ENCODE data around the gene ZDHHC7.
A peak's percentile ranks its signal among the peaks of the same experiment; 100 is the strongest.

ZDHHC7 gene

DNA sequence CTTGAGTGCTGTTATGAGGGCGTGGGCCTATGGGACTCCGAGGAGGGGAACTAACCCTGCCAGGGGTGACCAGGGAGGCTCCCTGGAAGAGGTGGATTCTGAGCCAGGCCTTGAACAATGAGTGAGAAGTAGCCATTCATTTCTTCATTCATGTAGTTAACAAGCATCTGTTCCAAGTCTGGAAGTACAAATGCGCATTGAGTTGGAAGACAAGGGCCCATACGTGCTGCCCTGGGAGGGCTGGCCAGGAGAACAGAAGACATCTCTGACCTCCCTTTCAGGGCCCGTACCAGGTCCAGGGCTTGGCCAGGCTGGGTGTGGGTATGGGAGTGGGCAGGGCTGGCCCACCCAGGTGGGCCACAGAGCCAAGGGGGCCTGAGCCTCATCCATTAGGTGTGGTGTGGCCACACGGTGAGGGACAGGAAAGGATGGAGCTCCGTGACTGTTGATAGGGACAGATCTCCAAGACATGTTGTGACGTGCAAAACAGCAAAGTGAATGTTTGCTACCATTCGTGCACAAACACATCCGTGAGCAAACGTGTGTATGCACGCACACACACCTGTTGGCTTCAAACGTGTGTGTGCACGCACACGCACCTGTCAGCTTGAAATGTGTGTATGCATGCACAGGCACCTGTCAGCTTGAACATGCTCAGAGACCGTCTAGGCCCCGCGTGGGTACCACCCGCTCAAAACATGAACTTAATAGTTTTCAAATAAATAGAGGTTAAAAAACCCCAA, 46.8 kb downstream of the ZDHHC7 start:
- no peak for DNase-seq (ENCODE audit: low read depth in 2 of 2)

- no peak for DNase-seq (ENCODE audit: low read depth in 2 of 2)
These were observed 48.3 kb downstream of the ZDHHC7 start for GRCh38 chr16:84963066-84963465.

DNA sequence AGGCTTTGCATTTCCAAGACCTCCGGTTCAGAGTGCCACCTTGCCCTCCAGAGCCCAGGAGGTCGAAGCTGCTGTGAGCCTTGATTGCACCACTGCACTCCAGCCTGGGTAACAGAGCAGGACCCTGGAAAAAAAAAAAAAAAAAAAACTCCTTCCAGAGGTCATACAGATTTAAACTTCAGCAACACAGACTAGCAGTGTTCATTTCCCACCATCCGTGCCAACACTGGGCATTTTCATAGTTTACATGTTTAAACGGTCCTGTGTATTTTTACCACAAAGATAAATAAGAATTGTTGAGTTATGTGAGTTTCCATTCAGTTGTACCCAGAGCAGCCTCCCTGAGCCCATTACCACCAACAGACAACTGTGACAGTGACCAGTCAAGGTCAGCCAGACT, 50.4 kb downstream of the ZDHHC7 start:
- no peak for DNase-seq (ENCODE audit: low read depth in 2 of 2)

GRCh38 chr16:84959784-84960417, 51.4 kb downstream of the ZDHHC7 start:
- no peak for DNase-seq (ENCODE audit: low read depth in 2 of 2)

GRCh38 chr16:84959045-84959576, 52.2 kb downstream of the ZDHHC7 start:
- no peak for DNase-seq (ENCODE audit: low read depth in 2 of 2)

DNA sequence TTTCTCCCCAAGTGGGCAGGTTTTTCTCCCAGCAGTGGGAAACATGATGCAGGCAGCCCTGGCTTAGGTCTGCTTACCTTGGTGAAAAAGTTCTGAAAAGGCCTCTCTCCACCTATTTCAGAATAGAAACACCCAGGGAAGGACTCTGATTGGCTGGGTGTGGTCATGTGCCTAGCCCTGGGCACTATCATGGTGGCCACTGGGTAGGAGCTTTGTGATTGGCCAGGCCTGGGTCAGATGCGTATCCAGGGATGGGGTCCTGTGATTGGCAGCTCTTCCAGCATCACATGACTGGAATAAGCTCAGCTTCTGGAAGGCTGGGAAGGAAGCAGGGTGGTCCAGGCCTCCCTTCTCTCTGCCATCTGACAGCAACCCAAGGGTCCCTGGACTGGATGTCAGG, 53.5 kb downstream of the ZDHHC7 start:
- no peak for DNase-seq (ENCODE audit: low read depth in 2 of 2)

GRCh38 chr16:84957192-84957591, 54.1 kb downstream of the ZDHHC7 start:
- DNase-seq (ENCODE audit: low read depth in 2 of 2), result no peak

DNA sequence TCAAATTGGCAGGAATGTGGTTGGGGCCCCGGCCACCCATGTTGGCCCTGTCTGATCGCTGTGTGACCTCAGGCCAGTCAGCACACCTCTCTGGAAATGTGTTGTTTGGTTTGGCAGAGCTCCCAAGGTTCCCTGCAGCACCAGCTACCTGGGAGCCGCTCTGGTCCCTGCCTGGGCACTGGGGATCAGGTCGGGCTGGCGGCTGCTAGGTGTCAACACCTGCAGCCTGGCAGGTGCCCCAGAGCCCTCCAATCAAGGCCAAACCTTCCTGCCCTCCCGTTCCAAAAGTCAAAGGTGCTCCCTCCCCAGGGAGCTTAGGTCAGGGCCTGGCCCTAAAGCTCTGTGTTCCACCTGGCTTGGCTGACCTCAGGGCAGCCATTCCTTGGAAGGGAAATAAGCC, 55.9 kb downstream of the ZDHHC7 start:
- DNase-seq (ENCODE audit: low read depth in 2 of 2), result no peak

DNA sequence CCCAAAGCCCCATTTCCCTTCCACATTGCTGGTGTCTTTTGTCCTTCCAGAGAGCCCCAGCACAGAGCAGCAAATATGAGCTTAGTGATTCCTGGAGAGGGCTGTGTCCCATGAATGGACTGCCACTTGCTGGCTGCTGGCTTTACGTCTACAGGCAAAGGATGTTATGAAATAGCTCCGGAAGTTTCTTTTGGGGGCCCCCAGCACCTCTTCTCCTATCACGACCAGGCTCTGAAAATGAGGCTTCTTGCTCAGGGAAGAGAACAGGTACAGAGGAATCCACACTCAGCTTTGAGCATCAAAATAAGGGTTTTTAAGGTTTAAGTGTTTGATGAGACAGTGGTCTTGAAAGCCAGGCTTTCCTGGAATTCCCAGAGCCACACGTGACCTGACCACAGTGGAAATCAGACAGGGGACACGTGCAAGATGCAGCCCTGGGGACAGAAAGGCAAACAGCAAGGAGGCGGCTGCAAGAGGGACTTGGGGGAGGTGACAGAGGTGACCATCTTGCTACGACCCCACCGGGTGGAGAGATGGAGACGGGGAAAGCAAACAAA, 58.1 kb downstream of the ZDHHC7 start:
- DNase-seq (ENCODE audit: low read depth in 2 of 2), result no peak

- peak; percentile 42 to 65 for DNase-seq (ENCODE audit: low read depth in 2 of 2)
These were observed 58.8 kb downstream of the ZDHHC7 start for GRCh38 chr16:84952335-84953189.

- DNase-seq (ENCODE audit: low read depth in 2 of 2), result peak in 1 of 2 donors; percentile 14
These were observed 60.4 kb downstream of the ZDHHC7 start for GRCh38 chr16:84950906-84951305.

DNA sequence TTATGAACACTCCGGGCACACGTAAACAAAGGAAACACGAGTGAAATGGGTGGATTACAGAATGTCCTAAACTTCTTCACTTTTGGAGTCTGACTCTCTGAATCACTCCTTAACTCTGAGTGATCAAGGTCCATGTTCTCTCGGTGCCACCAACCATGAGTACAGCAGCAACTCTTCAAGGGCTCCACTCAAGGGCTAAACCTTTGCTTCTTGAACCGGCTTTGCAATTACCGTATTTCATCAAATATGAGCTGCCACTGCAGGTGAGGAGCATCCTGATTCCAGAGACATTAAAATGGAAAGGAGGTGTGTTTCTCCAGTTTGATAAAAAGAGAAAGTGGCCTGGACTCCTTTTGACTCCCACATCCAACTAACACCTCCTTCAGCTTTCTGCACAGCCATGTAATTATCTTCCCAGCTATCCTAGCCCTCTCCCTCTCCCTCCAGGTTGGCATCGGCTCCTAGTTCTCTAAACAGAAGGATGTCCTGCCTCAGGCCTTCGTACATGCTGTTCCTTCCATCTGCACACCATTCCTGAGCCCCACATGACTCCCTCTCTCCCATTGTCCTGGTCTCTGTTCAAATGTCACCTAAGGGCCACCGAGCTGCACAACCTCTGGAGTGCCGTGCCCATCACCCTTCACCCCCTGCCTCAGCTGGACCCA, 61.4 kb downstream of the ZDHHC7 start:
- DNase-seq (ENCODE audit: low read depth in 2 of 2), result no peak

DNA sequence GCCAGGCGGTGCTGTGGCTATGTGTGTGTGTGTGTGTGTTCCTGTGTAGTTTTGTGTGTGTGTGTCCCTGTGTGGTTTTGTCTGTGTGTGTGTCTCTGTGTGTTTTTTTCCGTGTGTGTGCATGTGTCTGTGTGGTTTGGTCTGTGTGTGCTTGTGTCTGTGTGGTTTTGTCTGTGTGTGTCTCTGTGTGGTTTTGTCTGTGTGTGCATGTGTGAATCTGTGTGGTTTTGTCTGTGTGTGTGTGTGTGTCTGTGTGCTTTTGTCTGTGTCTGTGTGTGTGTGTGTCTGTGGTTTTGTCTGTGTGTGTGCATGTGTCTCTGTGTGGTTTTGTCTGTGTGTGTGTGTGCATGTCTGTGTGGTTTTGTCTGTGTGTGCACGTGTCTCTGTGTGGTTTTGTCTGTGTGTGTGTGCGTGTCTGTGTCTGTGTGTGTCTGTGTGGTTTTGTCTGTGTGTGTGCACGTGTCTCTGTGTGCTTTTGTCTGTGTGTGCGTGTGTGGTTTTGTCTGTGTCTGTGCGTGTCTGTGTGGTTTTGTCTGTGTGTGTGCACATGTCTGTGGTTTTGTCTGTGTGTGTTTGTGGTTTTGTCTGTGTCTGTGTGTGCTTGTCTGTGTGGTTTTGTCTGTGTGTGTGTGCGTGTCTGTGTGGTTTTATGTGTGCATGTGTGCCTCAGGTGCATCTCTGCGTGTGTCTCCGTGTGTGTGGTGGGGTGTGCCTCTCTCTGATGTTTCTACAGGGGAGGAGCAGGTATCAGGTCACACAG, 62.3 kb downstream of the ZDHHC7 start:
- no peak for DNase-seq (ENCODE audit: low read depth in 2 of 2)

DNA sequence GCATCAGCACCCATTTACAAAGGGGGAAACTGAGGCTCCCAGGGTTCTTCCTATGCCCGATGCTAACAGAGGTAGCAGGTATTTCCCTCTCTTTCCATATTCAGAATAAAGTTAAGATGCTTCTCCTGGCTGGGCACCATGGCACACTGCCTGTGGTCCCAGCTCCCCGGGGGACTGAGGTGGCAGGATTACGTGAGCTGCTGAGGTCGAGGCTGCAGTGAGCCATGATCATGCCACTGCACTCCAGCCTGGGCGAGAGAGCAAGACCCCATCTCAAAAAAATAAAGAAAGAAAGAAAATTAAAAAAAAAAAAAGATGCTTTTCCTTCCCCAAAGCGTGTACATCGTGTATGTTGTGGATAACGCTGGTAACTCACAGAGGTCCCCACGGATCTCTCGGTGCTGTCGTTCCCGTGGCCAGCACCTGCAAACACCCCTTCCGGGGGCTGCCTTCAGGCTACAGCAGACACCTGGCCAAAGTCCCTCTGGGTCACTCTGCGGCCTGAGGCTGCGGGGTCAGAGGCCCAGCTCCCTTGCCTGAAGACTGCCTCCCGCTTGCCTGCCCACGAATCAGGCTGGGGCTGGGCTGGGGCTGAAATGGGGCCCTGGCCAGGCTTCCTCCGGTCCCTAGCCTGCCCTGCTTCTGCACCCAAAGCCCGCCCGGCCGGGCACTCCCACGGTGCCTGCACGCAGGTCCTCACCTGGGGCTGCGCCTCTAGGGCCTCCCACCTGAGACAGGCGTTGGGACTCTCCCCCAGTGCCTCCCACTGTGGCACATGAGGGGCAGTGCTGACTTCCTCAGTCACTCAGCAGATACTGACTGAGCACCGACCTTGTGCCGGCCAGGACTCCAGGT, 63.1 kb downstream of the ZDHHC7 start:
- DNase-seq (ENCODE audit: low read depth in 2 of 2), result no peak

GRCh38 chr16:84947022-84947421, 64.3 kb downstream of the ZDHHC7 start:
- DNase-seq (ENCODE audit: low read depth in 2 of 2), result no peak

DNA sequence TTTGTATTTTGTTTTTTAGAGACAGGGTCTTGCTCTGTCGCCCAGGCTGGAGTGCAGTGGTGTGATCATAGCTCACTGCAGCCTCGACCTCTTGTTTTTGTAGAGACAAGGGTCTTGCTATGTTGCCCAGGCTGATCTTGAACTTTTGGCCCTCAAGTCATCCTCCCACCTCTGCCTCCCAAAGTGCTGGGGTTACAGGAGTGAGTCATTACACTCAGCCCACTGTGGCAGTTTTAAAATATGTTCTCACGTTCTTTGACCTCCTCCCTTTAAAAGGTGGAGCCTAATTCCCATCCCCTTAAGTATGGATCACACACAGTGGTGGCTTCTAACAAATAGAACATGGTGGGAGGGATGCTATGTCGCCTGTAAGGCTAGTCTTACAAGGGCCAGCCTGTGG, 67.7 kb downstream of the ZDHHC7 start:
- DNase-seq (ENCODE audit: low read depth in 2 of 2), result no peak

GRCh38 chr16:84942786-84943185, 68.5 kb downstream of the ZDHHC7 start:
- DNase-seq (ENCODE audit: low read depth in 2 of 2), result no peak

DNA sequence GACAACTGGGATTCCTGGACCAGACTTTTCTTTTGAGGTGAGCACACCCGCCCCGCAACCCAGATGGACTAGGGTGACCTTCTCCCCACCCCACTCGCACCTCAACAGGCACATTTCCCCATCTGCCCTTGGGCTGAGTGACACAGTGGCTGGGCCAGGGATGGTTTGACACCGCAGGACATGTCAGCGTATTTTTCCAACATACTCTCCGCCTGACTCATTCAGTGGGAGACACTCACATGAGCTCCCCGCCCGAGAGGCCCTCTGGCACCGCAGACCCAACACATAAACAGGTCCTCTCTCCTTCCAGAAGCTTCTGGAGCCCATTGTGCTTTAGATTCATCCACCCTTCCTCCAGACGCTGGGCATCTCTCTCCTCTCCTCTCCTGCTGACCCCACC, 69.4 kb downstream of the ZDHHC7 start:
- no peak for DNase-seq (ENCODE audit: low read depth in 2 of 2)

- no peak for DNase-seq (ENCODE audit: low read depth in 2 of 2)
These were observed 70.4 kb downstream of the ZDHHC7 start for GRCh38 chr16:84940670-84941551.
